Neural crest cell (in vitro differentiated cells): ENCODE results near the gene C1QTNF1. TPM values are rescaled to one million over a fixed set of nuclear protein-coding genes. Genes with fewer than 3 reads are reported as not detected.

ENCODE experiments used
- DNase-seq: peaks from one replicate; pipeline ENCODE4 v3.0.0; 2021; ENCODE audit warnings: low read depth, mixed read lengths, low spot score
- H3K27ac Mint-ChIP-seq: one replicate; pipeline ENCODE4 v1.8.0; 2021; ENCODE audit warnings: mild to moderate bottlenecking, mixed read lengths; ENCODE audit not compliant: unreplicated experiment
- H3K27me3 Mint-ChIP-seq: 2 replicates; pipeline ENCODE4 v1.8.0; 2021; ENCODE audit warnings: low read depth, mild to moderate bottlenecking, mixed read lengths
- H3K36me3 Mint-ChIP-seq: 2 replicates; pipeline ENCODE4 v1.8.0; 2021; ENCODE audit warnings: low read depth, mild to moderate bottlenecking, mixed read lengths
- H3K4me1 Mint-ChIP-seq: 2 replicates; pipeline ENCODE4 v1.8.0; 2021; ENCODE audit warnings: mixed read lengths
- H3K4me3 Mint-ChIP-seq: one replicate; pipeline ENCODE4 v1.8.0; 2021; ENCODE audit warnings: mild to moderate bottlenecking, mixed read lengths
- H3K9me3 Mint-ChIP-seq: 2 replicates; pipeline ENCODE4 v1.8.0; 2021; ENCODE audit warnings: mixed read lengths
- total RNA-seq: library from RNA; stranded (reverse); gene quantifications from 2 replicates; pipeline ENCODE4 v1.2.1, GENCODE V29; 2021
- TF ChIP-seq, protein P1 (sequence below): fragments of 200-600 bp; sonication (generic); conservative IDR thresholded peaks from 2 replicates; pipeline ENCODE4 v1.5.0; 2021; ENCODE audit warnings: antibody characterized with exemption, mild to moderate bottlenecking

The C1QTNF1 gene
- total RNA-seq, 1 donor from 2014 or later, result 0.89 TPM

DNA sequence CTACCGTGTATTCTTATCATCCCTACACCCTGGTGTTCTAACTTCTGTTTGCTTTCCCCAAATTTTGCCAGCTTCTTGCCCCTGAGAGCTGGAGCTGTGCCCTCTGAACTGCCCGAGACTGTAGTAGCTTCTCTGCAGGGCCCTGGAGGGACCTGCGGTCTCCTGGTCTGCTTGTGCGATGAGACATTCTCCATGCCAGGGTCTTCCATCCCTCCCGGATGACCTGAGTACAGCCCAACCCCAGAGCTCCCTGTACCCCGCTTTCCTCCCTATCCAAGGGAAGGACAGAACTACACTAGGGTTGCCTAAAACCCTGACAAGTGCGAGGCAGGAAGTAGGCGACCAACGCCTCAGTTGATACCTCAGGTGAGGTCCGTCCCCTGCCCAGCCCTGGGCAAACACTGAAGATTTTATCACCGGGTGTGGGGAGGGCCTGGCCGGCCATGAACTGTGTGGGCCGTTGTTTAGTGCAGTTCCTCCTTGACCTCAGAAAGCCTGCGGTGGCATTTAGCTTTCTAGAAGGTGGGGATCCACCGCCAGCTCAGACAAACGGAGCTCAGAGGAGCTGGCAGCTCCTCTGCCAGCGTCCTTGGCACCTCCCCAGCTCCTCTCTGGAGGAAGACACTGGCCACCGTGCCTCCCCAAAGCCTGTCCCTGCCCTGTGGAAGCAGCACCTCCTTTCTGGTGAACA lies 28.1 kb upstream of the C1QTNF1 start:
- Mint-ChIP-seq H3K27me3 (no peaks in the 10 kb centered on the region), H3K9me3 (no peaks in the 10 kb centered on the region), H3K4me3 (no peak overlapping the region), H3K4me1 (peaks cover 4% of the 10 kb centered on the region), H3K36me3 (peaks cover 3% of the 10 kb centered on the region), H3K27ac (no peak overlapping the region)
- no peak for DNase-seq
- TF ChIP-seq, protein P1, sequence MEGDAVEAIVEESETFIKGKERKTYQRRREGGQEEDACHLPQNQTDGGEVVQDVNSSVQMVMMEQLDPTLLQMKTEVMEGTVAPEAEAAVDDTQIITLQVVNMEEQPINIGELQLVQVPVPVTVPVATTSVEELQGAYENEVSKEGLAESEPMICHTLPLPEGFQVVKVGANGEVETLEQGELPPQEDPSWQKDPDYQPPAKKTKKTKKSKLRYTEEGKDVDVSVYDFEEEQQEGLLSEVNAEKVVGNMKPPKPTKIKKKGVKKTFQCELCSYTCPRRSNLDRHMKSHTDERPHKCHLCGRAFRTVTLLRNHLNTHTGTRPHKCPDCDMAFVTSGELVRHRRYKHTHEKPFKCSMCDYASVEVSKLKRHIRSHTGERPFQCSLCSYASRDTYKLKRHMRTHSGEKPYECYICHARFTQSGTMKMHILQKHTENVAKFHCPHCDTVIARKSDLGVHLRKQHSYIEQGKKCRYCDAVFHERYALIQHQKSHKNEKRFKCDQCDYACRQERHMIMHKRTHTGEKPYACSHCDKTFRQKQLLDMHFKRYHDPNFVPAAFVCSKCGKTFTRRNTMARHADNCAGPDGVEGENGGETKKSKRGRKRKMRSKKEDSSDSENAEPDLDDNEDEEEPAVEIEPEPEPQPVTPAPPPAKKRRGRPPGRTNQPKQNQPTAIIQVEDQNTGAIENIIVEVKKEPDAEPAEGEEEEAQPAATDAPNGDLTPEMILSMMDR, result no peak

DNA sequence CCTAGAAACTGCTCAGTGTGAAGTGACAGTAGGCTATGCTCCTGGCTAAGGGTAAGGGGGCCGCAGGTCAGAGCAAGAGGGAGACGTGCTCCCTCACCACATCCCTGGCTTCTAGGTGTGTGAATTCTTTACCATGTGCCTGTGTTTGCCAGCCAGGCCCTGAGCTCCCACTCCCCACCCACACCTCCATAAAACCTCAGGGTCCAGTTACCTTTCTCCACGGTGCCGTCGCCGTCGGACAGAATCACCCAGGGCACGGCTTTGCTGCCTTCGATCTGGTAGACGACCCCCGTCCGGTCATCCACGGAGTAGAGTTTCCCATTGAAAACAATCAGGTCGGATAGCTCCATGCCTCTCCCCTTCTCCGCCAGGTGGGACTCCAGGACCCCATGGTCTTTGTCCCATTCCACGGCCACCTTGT lies 27.2 kb upstream of the C1QTNF1 start:
- TF ChIP-seq, protein P1, result no peak
- Mint-ChIP-seq H3K27me3 (no peaks in the 10 kb centered on the region), H3K4me3 (no peak overlapping the region), H3K36me3 (peaks cover 3% of the 10 kb centered on the region), H3K4me1 (peaks cover 4% of the 10 kb centered on the region), H3K9me3 (no peaks in the 10 kb centered on the region), H3K27ac (no peak overlapping the region)
- DNase-seq, result no peak

DNA sequence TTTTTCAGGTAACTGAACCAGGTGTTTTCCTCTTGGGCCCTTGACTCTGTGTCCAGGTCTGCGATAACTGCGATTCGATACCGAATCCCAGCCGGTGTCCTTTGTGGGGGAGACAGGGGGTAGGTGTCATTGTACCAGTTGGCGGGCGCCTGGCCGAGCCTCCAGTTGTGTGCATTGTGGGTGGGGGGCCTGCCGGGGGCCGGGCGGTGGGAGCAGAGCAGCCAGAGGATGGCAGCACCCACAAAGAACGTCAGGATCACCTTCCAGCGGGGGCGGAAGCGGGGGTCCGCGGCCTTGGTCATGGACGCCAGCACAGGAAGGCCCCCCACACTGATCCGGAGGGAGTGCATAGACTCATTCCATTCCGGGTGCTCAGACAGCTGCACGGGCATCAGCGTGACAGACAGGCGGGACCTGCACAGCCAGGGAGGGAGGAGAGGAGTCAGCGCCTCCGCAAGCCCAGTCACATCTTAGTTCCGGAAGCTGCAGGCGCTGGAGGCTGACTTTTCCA lies 26.7 kb upstream of the C1QTNF1 start:
- TF ChIP-seq, protein P1, result no peak
- Mint-ChIP-seq H3K4me1 (peaks cover 4% of the 10 kb centered on the region), H3K27ac (no peak overlapping the region), H3K27me3 (no peaks in the 10 kb centered on the region), H3K4me3 (no peak overlapping the region), H3K9me3 (no peaks in the 10 kb centered on the region), H3K36me3 (peaks cover 3% of the 10 kb centered on the region)
- DNase-seq, result no peak

DNA sequence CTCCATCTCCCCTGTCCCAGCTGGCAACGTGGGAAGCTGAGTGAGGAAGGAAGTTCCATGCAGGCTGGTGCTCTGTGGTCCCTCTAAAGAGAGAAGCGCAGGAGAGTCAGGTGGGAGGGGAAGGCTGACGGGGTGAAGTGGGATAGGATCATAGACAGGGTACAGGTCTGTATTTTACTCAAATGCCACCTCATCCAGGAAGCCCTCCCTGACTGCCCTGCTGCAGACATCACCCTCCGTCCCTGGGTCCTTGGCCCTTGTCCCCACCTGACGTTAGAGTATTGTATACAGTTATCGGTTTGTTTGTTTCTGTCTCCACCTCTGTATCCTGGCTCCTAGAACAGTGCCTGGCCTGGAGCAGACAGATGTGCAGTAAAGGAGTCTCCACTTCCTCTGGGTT lies 26.1 kb upstream of the C1QTNF1 start:
- H3K4me1 Mint-ChIP-seq, result peaks cover 3% of the 10 kb centered on the region
- H3K4me3 Mint-ChIP-seq, result no peak overlapping the region
- no peak overlapping the region for H3K27ac Mint-ChIP-seq
- H3K9me3 Mint-ChIP-seq, result no peaks in the 10 kb centered on the region
- no peak for DNase-seq
- peaks cover 3% of the 10 kb centered on the region for H3K36me3 Mint-ChIP-seq
- TF ChIP-seq, protein P1, result no peak
- no peaks in the 10 kb centered on the region for H3K27me3 Mint-ChIP-seq

DNA sequence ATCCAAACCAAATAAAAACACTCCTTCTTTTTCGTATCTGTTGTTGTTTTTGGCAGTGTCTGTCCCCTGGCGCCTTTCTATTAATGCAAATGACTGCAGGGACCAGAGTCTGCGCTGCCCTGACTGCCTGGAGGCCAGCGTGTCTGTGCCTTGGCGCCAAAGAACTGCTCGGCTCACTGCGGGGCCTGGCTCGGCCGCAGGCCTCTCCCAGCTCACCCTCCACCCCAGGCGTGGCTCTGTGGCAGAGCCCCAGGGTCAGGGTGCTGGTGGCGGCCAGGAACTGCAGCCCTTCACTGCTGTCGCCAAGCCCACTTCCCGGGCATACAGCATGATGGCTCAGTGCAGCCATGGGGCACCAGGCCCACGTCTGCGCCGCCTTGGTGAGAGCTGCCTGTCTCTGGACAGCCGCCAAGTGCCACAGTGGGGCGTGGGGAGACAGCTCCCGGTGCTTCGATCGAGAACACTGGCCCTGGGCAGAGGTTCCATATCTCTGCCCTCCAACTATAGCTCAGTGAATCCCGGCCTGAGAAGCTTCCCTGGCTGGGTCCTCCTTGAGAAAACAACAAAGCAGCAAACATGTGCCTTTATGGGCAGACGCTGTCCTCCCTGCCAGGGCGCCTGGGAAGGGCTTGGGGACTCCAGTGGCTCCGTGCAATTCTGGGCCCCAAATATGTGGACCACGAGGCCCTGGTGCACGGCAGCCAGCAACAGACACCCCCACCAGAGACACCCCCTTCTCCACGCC lies 25.5 kb upstream of the C1QTNF1 start:
- DNase-seq, result no peak
- Mint-ChIP-seq H3K36me3 (peaks cover 2% of the 10 kb centered on the region), H3K27me3 (no peaks in the 10 kb centered on the region), H3K9me3 (no peaks in the 10 kb centered on the region), H3K4me1 (no peaks in the 10 kb centered on the region), H3K27ac (no peak overlapping the region), H3K4me3 (no peak overlapping the region)
- TF ChIP-seq, protein P1, result no peak
